HepG2 (cell line): ENCODE results near the gene SLC38A2. TPM values are rescaled to one million over a fixed set of nuclear protein-coding genes. Genes with fewer than 3 reads are reported as not detected.

ENCODE experiments used
- BRD4 ChIP-seq: sonication (generic); formaldehyde crosslinking; IDR thresholded peaks from 2 replicates; pipeline ENCODE4 v1.4.0; 2020; ENCODE audit warnings: missing genetic modification reagents
- GMEB2 ChIP-seq: IDR thresholded peaks from 2 replicates; pipeline ENCODE4 v1.6.1; 2016; ENCODE audit warnings: missing biosample characterization, missing genetic modification reagents, low read depth
- GPN1 ChIP-seq: sonication (generic); formaldehyde crosslinking; IDR thresholded peaks from 2 replicates; pipeline ENCODE4 v1.5.1; 2020; ENCODE audit warnings: missing genetic modification reagents, borderline replicate concordance
- HMGXB4 ChIP-seq, 2 experiments: sonication (generic) in 1 of 2; formaldehyde crosslinking in 1 of 2; IDR thresholded peaks; 2 replicates each; pipeline versions ENCODE4 v1.4.0 to v1.6.1; 2018 to 2020; ENCODE audit warnings: missing genetic modification reagents in 2 of 2, borderline replicate concordance in 1 of 2, low read depth in 1 of 2, mild to moderate bottlenecking in 1 of 2, missing biosample characterization in 1 of 2
- IRF2 ChIP-seq: IDR thresholded peaks from 2 replicates; pipeline ENCODE4 v1.6.1; 2018; ENCODE audit warnings: missing genetic modification reagents, missing compliant biosample characterization
- KLF16 ChIP-seq, 2 experiments: sonication (generic) in 1 of 2; formaldehyde crosslinking in 1 of 2; IDR thresholded peaks; 2 replicates each; pipeline versions ENCODE4 v1.6.1 to v1.8.0; 2016 to 2023; ENCODE audit warnings: missing genetic modification reagents in 2 of 2, missing compliant biosample characterization in 1 of 2
- NFE2 ChIP-seq: sonication (generic); formaldehyde crosslinking; IDR thresholded peaks from 2 replicates; pipeline ENCODE4 v1.4.0; 2020; ENCODE audit warnings: missing genetic modification reagents
- STAT6 ChIP-seq: sonication (generic); formaldehyde crosslinking; IDR thresholded peaks from 2 replicates; pipeline ENCODE4 v1.4.0; 2020; ENCODE audit warnings: missing genetic modification reagents, mild to moderate bottlenecking, borderline replicate concordance
- TOE1 ChIP-seq: sonication (generic); formaldehyde crosslinking; IDR thresholded peaks from 2 replicates; pipeline ENCODE4 v1.4.0; 2020; ENCODE audit warnings: mild to moderate bottlenecking, missing genetic modification reagents
- ZBTB14 ChIP-seq: sonication (generic); formaldehyde crosslinking; IDR thresholded peaks from 2 replicates; pipeline ENCODE4 v1.4.0; 2020; ENCODE audit warnings: missing genetic modification reagents
- ZNF121 ChIP-seq: sonication (generic); formaldehyde crosslinking; IDR thresholded peaks from 2 replicates; pipeline ENCODE4 v1.5.0; 2020; ENCODE audit warnings: mild to moderate bottlenecking, missing genetic modification reagents
- ZNF432 ChIP-seq: sonication (generic); formaldehyde crosslinking; IDR thresholded peaks from 2 replicates; pipeline ENCODE4 v1.5.0; 2020; ENCODE audit warnings: missing genetic modification reagents, mild to moderate bottlenecking, borderline replicate concordance
- ZNF687 ChIP-seq: sonication (generic); formaldehyde crosslinking; IDR thresholded peaks from 2 replicates; pipeline ENCODE4 v1.5.1; 2020; ENCODE audit warnings: mild to moderate bottlenecking, missing genetic modification reagents, moderate library complexity
- ZNF781 ChIP-seq: sonication (generic); formaldehyde crosslinking; IDR thresholded peaks from 2 replicates; pipeline ENCODE4 v1.5.1; 2020; ENCODE audit warnings: borderline replicate concordance, mild to moderate bottlenecking, missing genetic modification reagents; ENCODE audit errors: not compliant biosample characterization
- polyA plus RNA-seq, 8 experiments: library from polyadenylated mRNA; depleted of rRNA in 3 of 8; stranded (reverse) in 7 of 8; unstranded in 1 of 8; fragments of >200 nt; fragmentation: Illumina TruSeq in 4 of 8; extraction: Trizol in 4 of 8; gene quantifications; 2 replicates each; pipeline versions ENCODE4 v1.2.1 to v1.2.3, GENCODE V29; 2011 to 2016; ENCODE audit warnings: low read depth in 4 of 8, missing spikeins in 1 of 8, mixed read lengths in 1 of 8; ENCODE audit not compliant: insufficient read depth in 1 of 8
- total RNA-seq, 5 experiments: library from RNA; depleted of rRNA; stranded (reverse); fragments of >200 nt; fragmentation: Illumina TruSeq; extraction: Trizol; gene quantifications; 2 replicates each; pipeline ENCODE4 v1.2.3, GENCODE V29; 2016; ENCODE audit warnings: low read depth in 1 of 5

The SLC38A2 gene
- total and polyA plus RNA-seq, 2 of the 13 experiments (the other 11 are each of a cell fraction or from before 2014, with no cell fraction given), result 368 to 880 TPM

- no peak for TF ChIP-seq ZNF432 (CRISPR knock-in tag)
- 0 out of 2 replicates have a peak, but pooled peaks have one; percentile 2 for TF ChIP-seq TOE1 (CRISPR knock-in tag)
- TF ChIP-seq NFE2 (CRISPR knock-in tag), result no peak
- peak in 1 of 2 experiments; percentile 73; a peak in 2 of 4 replicates for TF ChIP-seq HMGXB4 (CRISPR knock-in tag; IDR thresholded peaks at IDR 0.05; ENCODE audit: borderline replicate concordance in 1 of 2, low read depth in 1 of 2)
- peak; percentile 76; the same call in 1 of the 2 replicates for TF ChIP-seq STAT6
- TF ChIP-seq ZNF781 (CRISPR knock-in tag), result peak; percentile 91
- peak in 1 of 2 experiments; percentile 27; a peak in 2 of 4 replicates for TF ChIP-seq KLF16 (CRISPR knock-in tag; IDR thresholded peaks at IDR 0.05)
- TF ChIP-seq GMEB2 (CRISPR knock-in tag), result no peak
- TF ChIP-seq ZNF121, result no peak
- no peak for TF ChIP-seq GPN1 (CRISPR knock-in tag)
- TF ChIP-seq ZBTB14, result no peak
- TF ChIP-seq IRF2 (CRISPR knock-in tag), result peak; percentile 42; the same call in 1 of the 2 replicates
- TF ChIP-seq ZNF687 (CRISPR knock-in tag), result no peak
- TF ChIP-seq BRD4 (CRISPR knock-in tag), result no peak
Observed at GRCh38 chr12:46357438-46358324, 14.9 kb downstream of the SLC38A2 start (continued).
